GM12878 (cell line): ENCODE data around the gene COL4A2. TPM values are rescaled to one million over a fixed set of nuclear protein-coding genes. Genes with fewer than 3 reads are reported as not detected.

Experiments
- ATAC-seq: fragments of 200-7000 bp; cut with Tn5 transposase; 3 replicates; pipeline ENCODE4 v1.9.1; 2020; ENCODE audit warnings: mild to moderate bottlenecking, moderate library complexity
- BruUV-seq: library from RNA; stranded (reverse); fragments of 400-500 nt; replicated peaks from 2 replicates; lab custom pipeline; 2021; lab: Mats Ljungman, UMichigan
- CTCF ChIA-PET: fragments of 300-600 bp; sonication (Branson Sonifier 250); formaldehyde crosslinking; extraction: SDS; loops from one replicate; lab custom pipeline; 2021; ENCODE audit warnings: inconsistent platforms; lab: Yijun Ruan, JAX
- POLR2A ChIA-PET: fragments of 350-600 bp; formaldehyde crosslinking; extraction: SDS; loops from one replicate; lab custom pipeline; 2021; ENCODE audit warnings: inconsistent platforms; lab: Charles Lee
- RAD21 ChIA-PET: fragments of 300-600 bp; sonication (Branson Sonifier 250); formaldehyde crosslinking; loops from one replicate; lab custom pipeline; 2023; ENCODE audit warnings: antibody characterized with exemption; ENCODE audit not compliant: unreplicated experiment; lab: Charles Lee
- SMC1A ChIA-PET: fragments of 300-600 bp; sonication (Branson Sonifier 250); formaldehyde crosslinking; loops from one replicate; lab custom pipeline; 2023; ENCODE audit not compliant: unreplicated experiment, uncharacterized antibody; lab: Charles Lee
- DNase-seq: peaks from one replicate; pipeline ENCODE4 v3.0.0-alpha.2; 2011; ENCODE audit warnings: low read depth, low spot score
- FAIRE-seq: peaks from 3 replicates; lab custom pipeline; 2011; peaks lifted over from hg19 to GRCh38; lab: Jason Lieb, UNC
- H2AFZ ChIP-seq: 2 replicates; pipeline ENCODE4 v1.6.0; 2011; ENCODE audit warnings: low read depth, low read length, control low read depth; ENCODE audit not compliant: control insufficient read depth
- H3K27ac ChIP-seq: 2 replicates; pipeline ENCODE4 v1.5.1; 2011; ENCODE audit warnings: control low read depth; ENCODE audit not compliant: control insufficient read depth, insufficient read depth
- H3K27me3 ChIP-seq, 2 experiments: replicated peaks in 1 of 2; 2 replicates each; pipeline versions ENCODE4 v1.6.0 to v1.6.1; 2011; ENCODE audit warnings: low read length in 1 of 2; ENCODE audit not compliant: control insufficient read depth in 2 of 2, insufficient read depth in 2 of 2
- H3K36me3 ChIP-seq, 2 experiments: 2 replicates each; pipeline ENCODE4 v1.5.1; 2011; ENCODE audit warnings: low read length in 1 of 2; ENCODE audit not compliant: control insufficient read depth in 2 of 2, insufficient read depth in 2 of 2
- H3K4me1 ChIP-seq: 2 replicates; pipeline ENCODE4 v1.6.1; 2011; ENCODE audit warnings: mild to moderate bottlenecking, low read length, moderate library complexity, mixed read lengths; ENCODE audit not compliant: control insufficient read depth, insufficient read depth
- H3K4me2 ChIP-seq: 2 replicates; pipeline ENCODE4 v1.6.0; 2011; ENCODE audit warnings: control low read depth; ENCODE audit not compliant: control insufficient read depth, insufficient read depth
- H3K4me3 ChIP-seq: fragments of 200-600 bp; sonication (generic); 2 replicates; pipeline ENCODE4 v1.5.1; 2016
- H3K79me2 ChIP-seq: 2 replicates; pipeline ENCODE4 v1.6.0; 2011; ENCODE audit warnings: low read length; ENCODE audit not compliant: control insufficient read depth, insufficient read depth
- H3K9ac ChIP-seq: 2 replicates; pipeline ENCODE4 v1.8.0; 2011; ENCODE audit warnings: low read length, control low read depth, mixed read lengths; ENCODE audit not compliant: control insufficient read depth, insufficient read depth
- H3K9me3 ChIP-seq: replicated peaks from 3 replicates; pipeline ENCODE4 v1.5.1; 2011; ENCODE audit warnings: mild to moderate bottlenecking, low read length; ENCODE audit not compliant: control insufficient read depth, insufficient read depth
- H4K20me1 ChIP-seq: 2 replicates; pipeline ENCODE4 v1.6.0; 2011; ENCODE audit not compliant: control insufficient read depth, insufficient read depth
- BCL11A ChIP-seq: IDR thresholded peaks from 2 replicates; pipeline ENCODE4 v1.6.1; 2011; ENCODE audit warnings: low read depth, low read length
- CREM ChIP-seq: IDR thresholded peaks from 2 replicates; pipeline ENCODE4 v1.6.1; 2014; ENCODE audit warnings: antibody characterized with exemption, low read depth
- GABPA ChIP-seq: IDR thresholded peaks from 2 replicates; pipeline ENCODE4 v1.6.1; 2014; ENCODE audit warnings: antibody characterized with exemption, low read depth, mild to moderate bottlenecking, inconsistent platforms
- GATAD2B ChIP-seq: fragments of 450-650 bp; conservative IDR thresholded peaks from 2 replicates; pipeline ENCODE4 v1.6.1; 2017; ENCODE audit warnings: low read depth, mild to moderate bottlenecking, moderate library complexity
- LARP7 ChIP-seq: fragments of 450-650 bp; IDR thresholded peaks from 2 replicates; pipeline ENCODE4 v1.6.1; 2017; ENCODE audit warnings: mild to moderate bottlenecking
- RAD21 ChIP-seq: IDR thresholded peaks from 2 replicates; pipeline ENCODE4 v1.6.1; 2011; ENCODE audit warnings: mild to moderate bottlenecking, low read depth, low read length, moderate library complexity; ENCODE audit not compliant: insufficient read depth
- WGBS: methylation state at CpG from one replicate; pipeline ENCODE4 v1.1.6; 2016; ENCODE audit warnings: low lambda C conversion rate; ENCODE audit not compliant: insufficient replicate concordance, insufficient coverage; ENCODE audit errors: missing lambda C conversion rate; 5-methylcytosine and 5-hydroxymethylcytosine counted together
- in situ Hi-C: fragments of 300-500 bp; cut with MboI; formaldehyde crosslinking; loops from 9 replicates; pipeline ENCODE4 v1.14.3; 2018; ENCODE audit warnings: mixed read lengths
- intact Hi-C: fragments of 100-400 bp; cut with micrococcal nuclease; formaldehyde crosslinking; loops from one replicate; pipeline ENCODE4 v1.14.2; 2022; ENCODE audit not compliant: unreplicated experiment
- polyA plus RNA-seq, 11 experiments: library from polyadenylated mRNA; depleted of rRNA in 4 of 11; unstranded in 6 of 11; stranded (reverse) in 5 of 11; fragments of >200 nt; fragmentation: Nextera tagmentation in 4 of 11; fragmentation: Illumina TruSeq in 1 of 11; extraction: Ambion mirVana in 4 of 11; extraction: Trizol in 1 of 11; gene quantifications; 1 replicate in 1 of 11; 2 replicates in 10 of 11; pipeline versions ENCODE4 v1.2.1 to v1.2.3, GENCODE V29; 2011 to 2016; ENCODE audit warnings: inconsistent platforms in 2 of 11, missing spikeins in 2 of 11, low read depth in 1 of 11
- total RNA-seq, 4 experiments: library from RNA; depleted of rRNA in 3 of 4; stranded (reverse); fragments of >200 nt in 3 of 4; fragmentation: Illumina TruSeq in 1 of 4; extraction: Trizol in 1 of 4; gene quantifications; 2 replicates each; pipeline versions ENCODE4 v1.2.1 to v1.2.3, GENCODE V29; 2013 to 2021
- TF ChIP-seq, protein P1 (sequence below): IDR thresholded peaks from 2 replicates; pipeline ENCODE4 v1.6.1; 2012; ENCODE audit warnings: improper control_type of control experiment, low read depth, low read length; ENCODE audit not compliant: insufficient replicate concordance

COL4A2 gene
- total and polyA plus RNA-seq, 10 of the 15 experiments (the other 5 are each of a cell fraction or from before 2014, with no cell fraction given) = 0.16 to 1.6 (median 0.62) TPM; not detected in 3

GRCh38 chr13:110322126-110322827, 15.2 kb downstream of the COL4A2 start:
- ChIA-PET POLR2A (no interaction called here), SMC1A (interaction anchor here (1.3 kb wide), 1 partner anchor 90 kb away, joined by 3 read pairs; no protein-coding TSS in a partner anchor), CTCF (interaction anchor here (1.2 kb wide), 1 partner anchor 10 kb away, joined by 5 read pairs; no protein-coding TSS in a partner anchor), RAD21 (no interaction called here)
- no peak overlapping the region for H2AFZ ChIP-seq
- H3K27me3 ChIP-seq = no peaks in the 10 kb centered on the region; a peak in 2 of 4 replicates
- H3K4me3 ChIP-seq = no peak overlapping the region
- DNase-seq (no peak), ATAC-seq (no peak), FAIRE-seq (no peak)
- WGBS = 23% methylated on average over 16 of the region's 16 CpGs
- H3K9me3 ChIP-seq = no peaks in the 10 kb centered on the region
- BruUV-seq = no TSS peak
- intact Hi-C loops = no loop called here
- no peaks in the 10 kb centered on the region for H3K36me3 ChIP-seq
- TF ChIP-seq BCL11A (no peak), LARP7 (no peak), CREM (no peak), GABPA (no peak), RAD21 (no peak), GATAD2B (no peak)
- TF ChIP-seq, protein P1, sequence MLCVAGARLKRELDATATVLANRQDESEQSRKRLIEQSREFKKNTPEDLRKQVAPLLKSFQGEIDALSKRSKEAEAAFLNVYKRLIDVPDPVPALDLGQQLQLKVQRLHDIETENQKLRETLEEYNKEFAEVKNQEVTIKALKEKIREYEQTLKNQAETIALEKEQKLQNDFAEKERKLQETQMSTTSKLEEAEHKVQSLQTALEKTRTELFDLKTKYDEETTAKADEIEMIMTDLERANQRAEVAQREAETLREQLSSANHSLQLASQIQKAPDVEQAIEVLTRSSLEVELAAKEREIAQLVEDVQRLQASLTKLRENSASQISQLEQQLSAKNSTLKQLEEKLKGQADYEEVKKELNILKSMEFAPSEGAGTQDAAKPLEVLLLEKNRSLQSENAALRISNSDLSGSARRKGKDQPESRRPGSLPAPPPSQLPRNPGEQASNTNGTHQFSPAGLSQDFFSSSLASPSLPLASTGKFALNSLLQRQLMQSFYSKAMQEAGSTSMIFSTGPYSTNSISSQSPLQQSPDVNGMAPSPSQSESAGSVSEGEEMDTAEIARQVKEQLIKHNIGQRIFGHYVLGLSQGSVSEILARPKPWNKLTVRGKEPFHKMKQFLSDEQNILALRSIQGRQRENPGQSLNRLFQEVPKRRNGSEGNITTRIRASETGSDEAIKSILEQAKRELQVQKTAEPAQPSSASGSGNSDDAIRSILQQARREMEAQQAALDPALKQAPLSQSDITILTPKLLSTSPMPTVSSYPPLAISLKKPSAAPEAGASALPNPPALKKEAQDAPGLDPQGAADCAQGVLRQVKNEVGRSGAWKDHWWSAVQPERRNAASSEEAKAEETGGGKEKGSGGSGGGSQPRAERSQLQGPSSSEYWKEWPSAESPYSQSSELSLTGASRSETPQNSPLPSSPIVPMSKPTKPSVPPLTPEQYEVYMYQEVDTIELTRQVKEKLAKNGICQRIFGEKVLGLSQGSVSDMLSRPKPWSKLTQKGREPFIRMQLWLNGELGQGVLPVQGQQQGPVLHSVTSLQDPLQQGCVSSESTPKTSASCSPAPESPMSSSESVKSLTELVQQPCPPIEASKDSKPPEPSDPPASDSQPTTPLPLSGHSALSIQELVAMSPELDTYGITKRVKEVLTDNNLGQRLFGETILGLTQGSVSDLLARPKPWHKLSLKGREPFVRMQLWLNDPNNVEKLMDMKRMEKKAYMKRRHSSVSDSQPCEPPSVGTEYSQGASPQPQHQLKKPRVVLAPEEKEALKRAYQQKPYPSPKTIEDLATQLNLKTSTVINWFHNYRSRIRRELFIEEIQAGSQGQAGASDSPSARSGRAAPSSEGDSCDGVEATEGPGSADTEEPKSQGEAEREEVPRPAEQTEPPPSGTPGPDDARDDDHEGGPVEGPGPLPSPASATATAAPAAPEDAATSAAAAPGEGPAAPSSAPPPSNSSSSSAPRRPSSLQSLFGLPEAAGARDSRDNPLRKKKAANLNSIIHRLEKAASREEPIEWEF = no peak
- H4K20me1 ChIP-seq = no peaks in the 10 kb centered on the region
- no peak overlapping the region for H3K27ac ChIP-seq
- no peaks in the 10 kb centered on the region for H3K4me1 ChIP-seq
- no peak overlapping the region for H3K9ac ChIP-seq
- no peaks in the 10 kb centered on the region for H3K79me2 ChIP-seq
- H3K4me2 ChIP-seq = no peak overlapping the region
- in situ Hi-C loops = no loop called here
